AG09309 (cell line): ENCODE results near the gene SLC23A1.

Source experiments
- DNase-seq: peaks from one replicate; pipeline ENCODE4 v3.0.0-alpha.2; 2010; ENCODE audit warnings: low read depth
- H3K4me3 ChIP-seq: 2 replicates; pipeline ENCODE4 v1.5.1; 2011; ENCODE audit warnings: mild to moderate bottlenecking, low read depth, low read length, moderate library complexity; ENCODE audit not compliant: control insufficient read depth
- CTCF ChIP-seq: IDR thresholded peaks from 2 replicates; pipeline ENCODE4 v1.5.1; 2011; ENCODE audit warnings: mild to moderate bottlenecking, low read depth, low read length, inconsistent platforms; ENCODE audit not compliant: insufficient read depth, control insufficient read depth; ENCODE audit errors: missing control alignments

The SLC23A1 gene

GRCh38 chr5:139340051-139340450, 43.0 kb downstream of the SLC23A1 start:
- no peak for DNase-seq
- H3K4me3 ChIP-seq = no peak overlapping the region
- TF ChIP-seq CTCF = no peak

DNA sequence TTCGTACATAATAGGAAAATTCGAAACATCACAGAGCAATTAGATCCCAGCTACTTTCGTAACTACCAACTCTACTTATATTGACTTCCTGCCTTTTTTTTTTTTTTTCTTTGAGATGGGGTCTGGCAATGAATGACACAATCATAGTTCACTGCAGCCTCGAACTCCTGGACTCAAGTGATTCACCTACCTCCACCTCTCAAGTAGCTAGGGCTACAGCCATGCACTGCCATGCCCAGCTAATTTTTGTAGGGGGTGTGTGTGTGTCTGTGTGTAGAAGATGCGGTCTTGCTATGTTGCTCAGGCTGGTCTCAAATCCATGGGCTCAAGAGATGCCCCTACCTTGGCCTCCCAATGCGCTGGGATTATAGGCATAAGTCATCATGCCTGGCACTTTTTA, 47.3 kb downstream of the SLC23A1 start:
- no peak for DNase-seq
- no peak overlapping the region for H3K4me3 ChIP-seq
- TF ChIP-seq CTCF = no peak
